Measurements from ENCODE around the gene RBFOX2.

Gene RBFOX2

GRCh38 chr22:35860087-35860733, 168.4 kb downstream of the RBFOX2 start:
- Histone ChIP-seq H3K36me3 (ENCODE audit: control insufficient read depth, insufficient read depth, low read length) (no peaks in the 10 kb centered on the region), H3K4me3 (replicated peaks; ENCODE audit: low read depth, low read length) (no peak overlapping the region), H3K27me3 (replicated peaks; ENCODE audit: control insufficient read depth, insufficient read depth, low read length) (no peaks in the 10 kb centered on the region)
- DNase-seq (ENCODE audit: extremely low read depth, insufficient read length) = no peak
- TF ChIP-seq, protein P1, sequence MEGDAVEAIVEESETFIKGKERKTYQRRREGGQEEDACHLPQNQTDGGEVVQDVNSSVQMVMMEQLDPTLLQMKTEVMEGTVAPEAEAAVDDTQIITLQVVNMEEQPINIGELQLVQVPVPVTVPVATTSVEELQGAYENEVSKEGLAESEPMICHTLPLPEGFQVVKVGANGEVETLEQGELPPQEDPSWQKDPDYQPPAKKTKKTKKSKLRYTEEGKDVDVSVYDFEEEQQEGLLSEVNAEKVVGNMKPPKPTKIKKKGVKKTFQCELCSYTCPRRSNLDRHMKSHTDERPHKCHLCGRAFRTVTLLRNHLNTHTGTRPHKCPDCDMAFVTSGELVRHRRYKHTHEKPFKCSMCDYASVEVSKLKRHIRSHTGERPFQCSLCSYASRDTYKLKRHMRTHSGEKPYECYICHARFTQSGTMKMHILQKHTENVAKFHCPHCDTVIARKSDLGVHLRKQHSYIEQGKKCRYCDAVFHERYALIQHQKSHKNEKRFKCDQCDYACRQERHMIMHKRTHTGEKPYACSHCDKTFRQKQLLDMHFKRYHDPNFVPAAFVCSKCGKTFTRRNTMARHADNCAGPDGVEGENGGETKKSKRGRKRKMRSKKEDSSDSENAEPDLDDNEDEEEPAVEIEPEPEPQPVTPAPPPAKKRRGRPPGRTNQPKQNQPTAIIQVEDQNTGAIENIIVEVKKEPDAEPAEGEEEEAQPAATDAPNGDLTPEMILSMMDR (IDR thresholded peaks at IDR 0.05; ENCODE audit: insufficient read depth, low read length, poor library complexity, severe bottlenecking) = no peak

- no peak for DNase-seq (ENCODE audit: extremely low read depth, insufficient read length)
- TF ChIP-seq, protein P1 (IDR thresholded peaks at IDR 0.05; ENCODE audit: insufficient read depth, low read length, poor library complexity, severe bottlenecking) = no peak
- H3K36me3 ChIP-seq (ENCODE audit: control insufficient read depth, insufficient read depth, low read length) = no peaks in the 10 kb centered on the region
- no peaks in the 10 kb centered on the region for H3K27me3 ChIP-seq (replicated peaks; ENCODE audit: control insufficient read depth, insufficient read depth, low read length)
- H3K4me3 ChIP-seq (replicated peaks; ENCODE audit: low read depth, low read length) = no peak overlapping the region
These were observed 174.3 kb downstream of the RBFOX2 start for GRCh38 chr22:35854334-35854733.

DNA sequence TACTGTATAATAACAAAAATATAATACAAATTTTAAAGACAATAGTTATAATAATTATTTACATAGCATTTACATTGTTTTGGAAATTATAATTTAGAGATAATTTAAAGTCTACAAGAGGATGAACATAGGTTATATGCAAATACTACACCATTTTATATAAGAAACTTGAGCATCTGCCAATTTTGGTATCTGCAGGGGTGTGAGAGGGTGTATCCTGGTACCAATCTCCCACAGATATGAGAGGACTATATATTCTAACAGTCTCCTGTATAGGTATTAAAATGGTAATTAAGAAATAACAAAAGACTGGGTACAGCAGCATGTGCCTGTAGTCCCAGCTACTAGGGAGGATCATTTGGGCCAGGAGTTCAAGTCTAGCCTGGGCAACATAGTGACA, 176.5 kb downstream of the RBFOX2 start:
- Histone ChIP-seq H3K4me3 (replicated peaks; ENCODE audit: low read depth, low read length) (no peak overlapping the region), H3K27me3 (replicated peaks; ENCODE audit: control insufficient read depth, insufficient read depth, low read length) (no peaks in the 10 kb centered on the region), H3K36me3 (ENCODE audit: control insufficient read depth, insufficient read depth, low read length) (no peaks in the 10 kb centered on the region)
- no peak for DNase-seq (ENCODE audit: extremely low read depth, insufficient read length)
- TF ChIP-seq, protein P1 (IDR thresholded peaks at IDR 0.05; ENCODE audit: insufficient read depth, low read length, poor library complexity, severe bottlenecking) = no peak

DNA sequence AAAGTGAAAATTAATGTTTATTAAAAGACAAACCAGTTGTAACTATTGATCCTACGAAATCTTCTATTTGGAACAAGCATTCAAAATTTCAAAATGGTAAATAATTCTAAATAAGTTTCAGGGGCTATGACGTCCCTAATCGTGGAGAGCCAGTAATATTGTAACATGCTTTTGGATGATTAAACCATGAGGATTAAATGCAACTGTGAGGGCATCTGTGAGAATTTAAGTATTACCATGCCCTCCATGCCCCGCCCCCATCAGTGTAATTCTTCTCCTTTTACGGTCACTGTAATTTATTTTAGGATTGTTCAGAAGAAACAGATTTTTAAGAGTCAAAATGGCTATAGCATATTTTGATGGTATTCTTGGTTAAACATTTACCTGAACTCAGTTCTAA, 177.8 kb downstream of the RBFOX2 start:
- no peaks in the 10 kb centered on the region for H3K36me3 ChIP-seq (ENCODE audit: control insufficient read depth, insufficient read depth, low read length)
- TF ChIP-seq, protein P1 (IDR thresholded peaks at IDR 0.05; ENCODE audit: insufficient read depth, low read length, poor library complexity, severe bottlenecking) = no peak
- DNase-seq (ENCODE audit: extremely low read depth, insufficient read length) = no peak

GRCh38 chr22:35846804-35847203, 181.8 kb downstream of the RBFOX2 start:
- H3K27me3 ChIP-seq (replicated peaks; ENCODE audit: control insufficient read depth, insufficient read depth, low read length) = no peaks in the 10 kb centered on the region
- H3K36me3 ChIP-seq (ENCODE audit: control insufficient read depth, insufficient read depth, low read length) = no peaks in the 10 kb centered on the region
- TF ChIP-seq, protein P1 (IDR thresholded peaks at IDR 0.05; ENCODE audit: insufficient read depth, low read length, poor library complexity, severe bottlenecking) = no peak
- H3K4me3 ChIP-seq (replicated peaks; ENCODE audit: low read depth, low read length) = no peak overlapping the region
- DNase-seq (ENCODE audit: extremely low read depth, insufficient read length) = no peak

More for the DNA sequence above, 177.8 kb downstream of the RBFOX2 start:
- no peaks in the 10 kb centered on the region for H3K27me3 ChIP-seq (replicated peaks; ENCODE audit: control insufficient read depth, insufficient read depth, low read length)
- H3K4me3 ChIP-seq (replicated peaks; ENCODE audit: low read depth, low read length) = no peak overlapping the region

DNA sequence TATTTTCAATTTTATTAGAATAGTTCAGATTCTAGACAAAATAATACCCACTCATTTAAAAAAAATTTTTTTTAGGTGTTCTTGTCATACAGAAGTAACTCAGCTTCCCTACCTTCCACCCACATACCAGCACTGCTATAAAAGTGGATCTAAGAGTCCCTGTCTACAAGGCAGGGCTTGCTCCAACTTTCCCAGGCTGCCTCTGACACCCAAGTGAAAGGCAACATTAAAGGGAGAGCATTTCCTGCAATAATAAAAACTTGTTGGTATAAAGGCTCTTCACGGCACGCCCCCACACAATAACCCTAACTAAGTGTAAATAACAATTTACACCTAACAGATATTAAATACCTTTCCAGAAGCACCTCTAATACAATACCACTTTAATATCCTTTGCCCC, 183.7 kb downstream of the RBFOX2 start:
- Histone ChIP-seq H3K4me3 (replicated peaks; ENCODE audit: low read depth, low read length) (no peak overlapping the region), H3K36me3 (ENCODE audit: control insufficient read depth, insufficient read depth, low read length) (no peaks in the 10 kb centered on the region), H3K27me3 (replicated peaks; ENCODE audit: control insufficient read depth, insufficient read depth, low read length) (0 out of 2 replicates have a peak, but pooled peaks cover under 1% of the 10 kb centered on the region)
- TF ChIP-seq, protein P1 (IDR thresholded peaks at IDR 0.05; ENCODE audit: insufficient read depth, low read length, poor library complexity, severe bottlenecking) = no peak
- DNase-seq (ENCODE audit: extremely low read depth, insufficient read length) = no peak
